Measurements from ENCODE around the gene NSG1.
"Not testable (repeated sequence)": the region's sequence is repeated elsewhere in the genome, so short reads cannot be mapped to it uniquely, and the experiment has no call there.

Gene NSG1

GRCh38 chr4:4420421-4420820, 33.5 kb downstream of the NSG1 start:
- ChIA-PET POLR2A (no interaction called here), CTCF (interaction anchor here (0.9 to 2.4 kb wide), 3 partner anchors 11 to 66 kb away, joined by 3 to 12 read pairs (median 3); no protein-coding TSS in a partner anchor)
- TF ChIP-seq CTCF (IDR thresholded peaks at IDR 0.05; ENCODE audit: control extremely low read depth, extremely low read depth, low read depth, missing control alignments), result no peak
- DNase-seq (ENCODE audit: extremely low spot score), result no peak

- CTCF ChIA-PET, result interaction anchor here (1.3 to 2.4 kb wide), 2 partner anchors 10 to 12 kb away, joined by 6 to 12 read pairs; no protein-coding TSS in a partner anchor
- no peak for DNase-seq (ENCODE audit: extremely low spot score)
- POLR2A ChIA-PET, result no interaction called here
- no peak for TF ChIP-seq CTCF (IDR thresholded peaks at IDR 0.05; ENCODE audit: control extremely low read depth, extremely low read depth, low read depth, missing control alignments)
These were observed 34.5 kb downstream of the NSG1 start for GRCh38 chr4:4421356-4421755.

- CTCF ChIA-PET, result interaction anchor here (1.3 to 2.4 kb wide), 2 partner anchors 9 to 12 kb away, joined by 6 to 12 read pairs; no protein-coding TSS in a partner anchor
- POLR2A ChIA-PET, result not testable (repeated sequence)
These were observed 35.2 kb downstream of the NSG1 start for GRCh38 chr4:4422117-4422516.

GRCh38 chr4:4422856-4423499, 36.1 kb downstream of the NSG1 start:
- no peak for TF ChIP-seq CTCF (IDR thresholded peaks at IDR 0.05; ENCODE audit: control extremely low read depth, extremely low read depth, low read depth, missing control alignments)
- ChIA-PET POLR2A (interaction anchor here (0.8 kb wide), 1 partner anchor 17 kb away, joined by 3 read pairs; no protein-coding TSS in a partner anchor), CTCF (interaction anchor here (1.0 to 1.2 kb wide), 3 partner anchors 11 to 88 kb away, joined by 3 to 4 read pairs (median 3); no protein-coding TSS in a partner anchor)

More at GRCh38 chr4:4422117-4422516, 35.2 kb downstream of the NSG1 start:
- not testable (repeated sequence) for DNase-seq (ENCODE audit: extremely low spot score)

GRCh38 chr4:4423706-4424498, 37.0 kb downstream of the NSG1 start:
- no peak for TF ChIP-seq CTCF (IDR thresholded peaks at IDR 0.05; ENCODE audit: control extremely low read depth, extremely low read depth, low read depth, missing control alignments)
- no peak for DNase-seq (ENCODE audit: extremely low spot score)
- ChIA-PET POLR2A (no interaction called here), CTCF (interaction anchor here (1.0 to 1.2 kb wide), 3 partner anchors 10 to 89 kb away, joined by 3 to 4 read pairs (median 3); no protein-coding TSS in a partner anchor)

More at GRCh38 chr4:4422856-4423499, 36.1 kb downstream of the NSG1 start:
- DNase-seq (ENCODE audit: extremely low spot score), result no peak

- CTCF ChIA-PET, result interaction anchor here (1.1 to 1.5 kb wide), 2 partner anchors 100 to 177 kb away, joined by 3 read pairs; partner anchors contain the start of gene TMEM128
- TF ChIP-seq CTCF (IDR thresholded peaks at IDR 0.05; ENCODE audit: control extremely low read depth, extremely low read depth, low read depth, missing control alignments), result no peak
- POLR2A ChIA-PET, result no interaction called here
- DNase-seq (ENCODE audit: extremely low spot score), result no peak
These were observed 37.7 kb downstream of the NSG1 start for GRCh38 chr4:4424499-4425115.
